Measurements from ENCODE around the gene MAP7D1. TPM values are rescaled to one million over a fixed set of nuclear protein-coding genes. Genes with fewer than 3 reads are reported as not detected.

MAP7D1 gene
- total RNA-seq = 42.5 and 58.4 TPM in 2 replicates

GRCh38 chr1:36155408-36156328, at the start of gene MAP7D1:
Gene MAP7D1 (plus strand): TSS chr1:36156160. CDS start chr1:36156418, 258 bp downstream.

GRCh38 chr1:36125129-36125991, 30.6 kb upstream of the MAP7D1 start, which contains the start of gene COL8A2:
Gene COL8A2 (minus strand): TSS chr1:36125222. CDS start chr1:36100242, 24,980 bp downstream.

DNA sequence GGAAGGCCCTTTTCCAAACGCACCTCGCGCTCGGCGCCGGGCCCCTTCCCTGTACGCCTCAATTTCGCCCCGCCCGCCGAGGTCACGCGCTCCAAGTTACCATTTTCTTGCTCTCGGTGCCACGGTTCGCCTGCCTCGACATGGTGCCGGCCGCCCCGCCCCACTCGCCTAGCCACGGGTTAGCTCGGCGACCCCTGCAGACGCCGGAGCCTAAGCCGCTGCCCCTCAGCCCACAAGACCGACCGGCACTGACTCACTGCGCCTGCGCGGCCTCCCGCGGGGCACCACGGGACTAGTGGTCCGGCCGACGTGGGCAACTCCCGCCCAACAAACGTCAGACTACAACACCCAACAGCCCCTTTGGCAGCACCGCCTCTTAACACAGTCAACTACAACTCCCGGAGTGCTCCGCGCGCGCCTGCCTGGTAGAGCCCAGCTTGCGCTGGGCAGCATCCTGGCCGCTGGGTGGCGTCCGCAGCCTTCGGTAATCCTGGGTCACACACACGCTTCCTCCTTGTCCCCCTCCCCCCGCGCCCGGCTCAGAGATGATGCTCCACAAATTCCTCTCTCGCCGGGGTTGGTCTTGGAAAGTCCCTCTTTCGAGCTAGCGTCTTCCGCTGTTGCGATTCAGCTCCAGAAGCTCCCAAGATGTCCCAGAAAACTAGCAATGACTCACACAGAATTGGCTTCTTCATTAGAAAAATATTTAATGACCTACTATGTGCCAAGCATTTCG, 6.6 kb upstream of the MAP7D1 start, which contains the start of gene TRAPPC3:
TRAPPC3 (minus strand) TSS at position 250 of the 736 bp plus-strand sequence; CDS start at position 142, 108 bp downstream.

DNA sequence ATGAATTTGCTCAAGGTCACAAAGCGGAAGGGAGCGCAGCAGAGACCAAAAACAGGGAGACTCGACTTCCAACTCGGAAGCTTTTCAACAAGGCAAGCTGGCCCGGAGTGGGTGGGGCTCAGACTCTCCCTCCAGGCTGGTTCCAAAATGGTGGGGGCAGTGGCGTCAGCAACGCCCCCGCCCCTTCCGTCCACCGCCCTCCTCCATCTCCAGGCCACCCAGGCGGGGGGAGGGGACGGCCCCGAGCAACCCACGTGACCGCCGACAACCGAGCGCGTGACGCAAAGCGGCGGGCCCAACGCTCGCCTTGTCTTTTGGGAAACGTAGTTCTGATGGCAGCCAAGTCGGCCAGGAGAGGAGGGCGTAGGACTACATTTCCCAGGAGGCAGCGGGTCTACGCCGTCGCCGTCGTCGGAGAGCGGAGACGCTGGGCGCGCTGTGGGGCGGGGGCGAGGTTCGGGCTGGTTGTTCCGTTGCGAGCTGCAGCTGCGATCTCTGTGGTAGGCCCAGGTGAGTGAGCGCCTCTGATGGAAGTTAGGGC, 68.1 kb downstream of the MAP7D1 start, which contains the start of gene THRAP3:
THRAP3 (plus strand) TSS at position 448 of the 541 bp plus-strand sequence. CDS start 58,121 bp downstream, outside the sequence.

Other genes starting within 250 kb of the MAP7D1 start
- gene AGO3, start 225.1 kb upstream of the MAP7D1 start, total RNA-seq = 10.1 and 13.7 TPM in 2 replicates
- gene TEKT2, start 72.1 kb upstream of the MAP7D1 start, total RNA-seq = 0.09 and 0.14 TPM in 2 replicates
- 20.6 and 29.3 TPM in 2 replicates for gene ADPRS, start 67.3 kb upstream of the MAP7D1 start, total RNA-seq
- gene COL8A2, start 30.9 kb upstream of the MAP7D1 start, total RNA-seq = 2.0 and 4.5 TPM in 2 replicates
- 65.6 and 80.9 TPM in 2 replicates for gene TRAPPC3, start 6.7 kb upstream of the MAP7D1 start, total RNA-seq
- 68.1 and 83.3 TPM in 2 replicates for gene THRAP3, start 68.3 kb downstream of the MAP7D1 start, total RNA-seq
- gene SH3D21, start 150.2 kb downstream of the MAP7D1 start, total RNA-seq = 1.8 and 5.0 TPM in 2 replicates
- gene EVA1B, start 167.5 kb downstream of the MAP7D1 start, total RNA-seq = 116 and 133 TPM in 2 replicates
- gene STK40, start 229.8 kb downstream of the MAP7D1 start, total RNA-seq = 9.0 and 12.6 TPM in 2 replicates
- gene LSM10, start 241.7 kb downstream of the MAP7D1 start, total RNA-seq = 6.5 and 10.4 TPM in 2 replicates

All from smooth muscle cell of bladder (primary cell).